ENCODE measurements around the gene KDR.

KDR gene

GRCh38 chr4:55122235-55122634 is 3.2 kb downstream of the KDR start:
- DNase-seq = no peak

- DNase-seq = no peak
Observed at GRCh38 chr4:55121246-55121645, 4.1 kb downstream of the KDR start.

GRCh38 chr4:55118397-55118796 is 7.0 kb downstream of the KDR start:
- no peak for DNase-seq

- DNase-seq = no peak
Observed at GRCh38 chr4:55117511-55117910, 7.9 kb downstream of the KDR start.

GRCh38 chr4:55116450-55116849 is 8.9 kb downstream of the KDR start:
- DNase-seq = no peak

- no peak for DNase-seq
Observed at GRCh38 chr4:55111601-55112000, 13.8 kb downstream of the KDR start.

- no peak for DNase-seq
Observed at GRCh38 chr4:55110131-55110530, 15.3 kb downstream of the KDR start.

GRCh38 chr4:55107054-55107453 is 18.3 kb downstream of the KDR start:
- DNase-seq = no peak

- DNase-seq = no peak
Observed at GRCh38 chr4:55103224-55103623, 22.2 kb downstream of the KDR start.

- no peak for DNase-seq
Observed at GRCh38 chr4:55099816-55100215, 25.6 kb downstream of the KDR start.

GRCh38 chr4:55098456-55099204 is 26.8 kb downstream of the KDR start:
- no peak for DNase-seq

GRCh38 chr4:55096619-55097018 is 28.8 kb downstream of the KDR start:
- no peak for DNase-seq

- DNase-seq = no peak
Observed at GRCh38 chr4:55096045-55096444, 29.4 kb downstream of the KDR start.

- no peak for DNase-seq
Observed at GRCh38 chr4:55092504-55092903, 32.9 kb downstream of the KDR start.

GRCh38 chr4:55089916-55090315 is 35.5 kb downstream of the KDR start:
- no peak for DNase-seq

- no peak for DNase-seq
Observed at GRCh38 chr4:55087913-55088260, 37.5 kb downstream of the KDR start.

GRCh38 chr4:55087009-55087912 is 38.1 kb downstream of the KDR start:
- no peak for DNase-seq

GRCh38 chr4:55086578-55086977 is 38.8 kb downstream of the KDR start:
- no peak for DNase-seq

- DNase-seq = no peak
Observed at GRCh38 chr4:55083735-55084134, 41.7 kb downstream of the KDR start.

GRCh38 chr4:55082756-55083155 is 42.6 kb downstream of the KDR start:
- no peak for DNase-seq

GRCh38 chr4:55080174-55080865 is 45.1 kb downstream of the KDR start:
- no peak for DNase-seq

GRCh38 chr4:55079451-55080173 is 45.8 kb downstream of the KDR start:
- no peak for DNase-seq

- DNase-seq = no peak
Observed at GRCh38 chr4:55078987-55079386, 46.4 kb downstream of the KDR start.
